GM19372 (cell line): ENCODE data around the gene SMIM45.

ENCODE experiments used
- ATAC-seq: cut with Tn5 transposase; IDR thresholded peaks from one replicate; pipeline ENCODE4 v1.9.1; 2021; ENCODE audit warnings: mild to moderate bottlenecking, low read depth, moderate library complexity; ENCODE audit not compliant: unreplicated experiment

The SMIM45 gene

GRCh38 chr22:41966225-41966606 lies 14.3 kb downstream of the SMIM45 start:
- ATAC-seq, result no peak

- ATAC-seq, result no peak
Measured at GRCh38 chr22:41966607-41967240, 14.8 kb downstream of the SMIM45 start.

DNA sequence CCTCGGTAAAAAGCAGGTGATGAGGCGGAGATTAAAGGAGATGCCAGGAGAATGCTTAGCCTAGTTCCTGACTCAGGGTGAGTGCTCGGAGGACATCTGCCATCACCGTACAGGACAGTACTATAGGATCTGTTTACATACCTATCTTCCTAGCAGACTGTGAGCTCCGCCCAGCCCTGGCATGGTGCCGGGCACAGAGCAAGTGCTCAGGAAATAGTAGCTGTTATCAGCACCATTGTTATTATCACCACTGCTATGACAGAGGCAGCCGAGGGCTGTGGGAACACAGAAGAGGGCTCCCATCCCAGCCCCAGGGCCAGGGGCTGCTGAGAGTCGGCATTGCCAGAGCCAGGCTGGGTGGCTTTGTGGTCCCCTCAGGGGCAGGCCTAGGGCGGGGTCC lies 16.7 kb downstream of the SMIM45 start:
- no peak for ATAC-seq

DNA sequence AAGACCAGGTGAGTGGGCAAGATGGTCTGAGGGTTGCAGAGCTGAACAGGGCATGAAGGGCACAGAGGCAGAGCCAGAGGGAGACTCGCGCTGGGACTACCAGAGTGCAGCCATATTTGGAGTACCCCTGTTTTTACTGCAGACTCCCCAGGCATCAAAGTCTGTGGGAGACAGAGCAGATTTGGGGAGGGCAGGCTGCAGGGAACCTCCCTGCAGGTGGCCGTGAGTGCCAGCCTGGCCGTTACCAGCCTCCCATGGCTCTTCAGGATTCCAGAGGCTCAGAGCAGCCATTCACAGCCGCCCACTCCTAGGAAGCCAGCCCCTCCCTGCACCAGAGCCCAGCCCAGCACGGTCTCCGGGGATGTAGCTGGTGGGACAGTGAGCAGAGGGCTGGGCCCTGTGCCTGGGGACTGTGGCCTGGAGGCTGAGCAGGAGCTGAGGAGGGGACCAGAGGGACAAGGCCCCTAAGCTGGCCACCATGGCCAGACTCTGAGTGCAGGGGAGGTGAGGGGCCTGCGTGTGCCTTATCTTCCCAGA lies 17.2 kb downstream of the SMIM45 start, which contains the start of gene SEPTIN3:
SEPTIN3 (plus strand) TSS at position 334 of the 537 bp plus-strand sequence. CDS start 2,050 bp downstream, outside the sequence.
- ATAC-seq, result no peak

DNA sequence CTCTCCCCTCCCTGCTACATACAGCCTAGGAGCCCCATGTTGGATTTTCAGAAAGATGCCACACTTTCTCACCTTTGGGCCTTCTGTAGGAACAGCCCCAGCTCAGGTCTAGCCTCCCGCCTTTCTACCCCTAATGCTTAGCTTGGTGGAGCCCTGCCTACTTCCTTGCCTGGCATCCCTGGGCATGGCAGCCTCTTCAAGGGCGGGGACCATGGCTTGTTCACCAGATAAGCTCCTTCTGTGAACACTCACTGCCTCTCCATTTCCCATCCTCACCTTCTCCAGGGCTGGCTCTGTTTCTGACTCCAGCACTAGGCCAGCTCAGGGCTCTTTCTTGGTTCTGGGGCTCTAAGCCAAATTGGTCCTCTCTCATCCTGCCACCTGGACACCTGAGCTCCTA lies 18.7 kb downstream of the SMIM45 start:
- ATAC-seq, result no peak

- no peak for ATAC-seq
Measured at GRCh38 chr22:41971431-41971830, 19.5 kb downstream of the SMIM45 start.

DNA sequence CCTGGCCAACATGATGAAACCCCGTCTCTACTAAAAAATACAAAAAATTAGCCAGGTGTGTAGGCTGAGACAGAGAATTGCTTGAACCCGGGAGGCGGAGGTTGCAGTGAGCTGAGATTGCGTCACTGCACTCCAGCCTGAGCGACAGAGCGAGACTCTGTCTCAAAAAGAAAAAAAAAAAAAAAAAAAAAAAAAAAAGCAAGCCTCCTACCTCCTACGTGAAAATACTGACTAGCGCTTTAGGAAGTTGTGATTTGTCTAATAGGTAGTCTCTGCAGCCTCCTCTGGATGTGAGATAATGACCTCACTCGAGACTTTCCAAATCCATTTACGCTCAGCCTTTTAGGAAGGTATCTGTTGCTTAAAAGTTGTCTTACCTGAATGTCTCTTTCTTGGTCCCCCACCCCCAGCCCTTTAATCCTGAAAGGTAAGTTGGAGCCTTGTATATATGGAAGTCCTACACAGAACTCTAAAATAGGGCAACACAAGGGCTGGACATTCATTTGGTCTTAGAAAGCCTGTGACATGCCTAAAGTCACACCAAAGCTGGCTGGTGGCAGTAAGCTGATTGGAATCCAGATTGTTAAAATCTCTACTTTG lies 22.8 kb downstream of the SMIM45 start:
- no peak for ATAC-seq

DNA sequence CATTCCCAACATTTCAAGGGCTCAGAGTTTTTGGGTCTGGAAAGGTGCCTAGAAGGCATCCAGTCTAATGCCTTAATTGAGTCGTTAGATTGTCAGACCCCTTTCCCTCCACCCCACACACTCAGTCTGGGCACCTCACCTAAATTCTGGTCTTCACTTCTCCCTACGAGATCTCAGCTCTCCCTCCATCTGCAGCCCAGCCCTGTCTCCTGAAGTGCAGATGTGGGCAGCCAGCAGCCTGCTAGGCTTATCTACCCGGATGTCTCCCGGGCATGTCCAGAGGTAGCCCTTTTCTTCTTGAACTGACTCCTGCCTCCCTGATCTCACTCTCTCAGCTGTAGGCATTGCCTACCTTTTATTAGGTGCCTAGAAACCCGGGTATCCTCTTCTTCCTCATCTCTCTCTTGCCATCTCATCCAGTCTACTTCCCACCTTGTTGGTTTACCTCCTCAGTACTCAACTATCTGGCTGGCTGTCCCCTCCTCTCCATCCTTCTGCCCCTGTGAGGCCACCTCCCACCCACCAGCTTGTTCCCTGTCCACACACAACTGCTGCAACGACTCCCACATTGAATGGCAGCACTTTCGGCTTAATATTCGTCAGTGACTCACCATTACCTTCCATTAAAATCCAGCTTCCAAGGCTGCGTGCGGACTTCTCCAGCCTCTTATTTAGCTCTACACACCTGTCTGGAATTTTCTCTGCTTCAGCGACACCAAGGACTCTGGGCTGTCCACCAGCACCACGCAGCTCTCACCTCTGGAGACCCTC lies 23.5 kb downstream of the SMIM45 start:
- ATAC-seq, result no peak

DNA sequence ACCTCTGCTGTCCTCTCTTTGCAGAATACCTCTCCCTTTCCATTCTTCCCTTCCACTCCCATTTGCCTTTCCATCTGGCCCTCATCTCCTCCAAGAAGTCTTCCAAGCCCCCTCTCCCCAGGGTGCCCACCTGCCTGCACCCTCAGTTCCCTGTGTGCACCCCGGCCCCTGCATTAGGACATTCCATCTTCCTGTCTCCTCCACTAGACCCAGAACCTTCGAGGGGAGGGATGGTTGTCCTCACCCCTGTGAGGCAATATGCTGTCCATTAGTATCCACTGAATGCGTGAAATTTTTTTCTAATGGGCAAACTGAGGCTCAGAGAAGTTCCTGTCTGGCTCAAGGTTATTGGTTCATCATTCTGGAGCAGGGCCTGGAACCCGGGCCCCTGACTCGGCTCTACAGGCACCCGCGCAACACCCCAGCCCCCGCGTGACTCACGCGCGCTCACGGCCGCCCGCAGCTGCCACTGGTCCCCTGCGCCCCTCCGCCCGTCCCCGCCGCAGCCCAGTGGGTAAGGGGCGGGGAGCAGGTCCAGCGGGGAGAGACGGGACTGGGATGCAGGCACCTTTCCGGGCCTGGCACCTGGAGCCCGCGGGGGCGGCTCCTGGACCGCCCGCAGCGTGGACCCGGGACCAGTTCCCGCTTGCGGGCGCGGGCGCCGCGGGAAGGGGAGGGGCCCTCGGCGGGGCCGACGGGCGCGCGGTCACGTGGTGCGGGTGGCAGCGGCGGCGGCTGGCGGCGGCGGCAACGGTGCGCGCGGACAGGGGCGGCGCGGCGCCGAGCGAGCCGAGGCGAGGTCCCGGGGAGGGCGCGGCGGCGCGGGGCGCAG lies 24.3 kb downstream of the SMIM45 start:
- no peak for ATAC-seq

GRCh38 chr22:41976961-41977566 lies 25.1 kb downstream of the SMIM45 start:
- ATAC-seq, result no peak

GRCh38 chr22:41978732-41979131 lies 26.8 kb downstream of the SMIM45 start:
- ATAC-seq, result no peak

DNA sequence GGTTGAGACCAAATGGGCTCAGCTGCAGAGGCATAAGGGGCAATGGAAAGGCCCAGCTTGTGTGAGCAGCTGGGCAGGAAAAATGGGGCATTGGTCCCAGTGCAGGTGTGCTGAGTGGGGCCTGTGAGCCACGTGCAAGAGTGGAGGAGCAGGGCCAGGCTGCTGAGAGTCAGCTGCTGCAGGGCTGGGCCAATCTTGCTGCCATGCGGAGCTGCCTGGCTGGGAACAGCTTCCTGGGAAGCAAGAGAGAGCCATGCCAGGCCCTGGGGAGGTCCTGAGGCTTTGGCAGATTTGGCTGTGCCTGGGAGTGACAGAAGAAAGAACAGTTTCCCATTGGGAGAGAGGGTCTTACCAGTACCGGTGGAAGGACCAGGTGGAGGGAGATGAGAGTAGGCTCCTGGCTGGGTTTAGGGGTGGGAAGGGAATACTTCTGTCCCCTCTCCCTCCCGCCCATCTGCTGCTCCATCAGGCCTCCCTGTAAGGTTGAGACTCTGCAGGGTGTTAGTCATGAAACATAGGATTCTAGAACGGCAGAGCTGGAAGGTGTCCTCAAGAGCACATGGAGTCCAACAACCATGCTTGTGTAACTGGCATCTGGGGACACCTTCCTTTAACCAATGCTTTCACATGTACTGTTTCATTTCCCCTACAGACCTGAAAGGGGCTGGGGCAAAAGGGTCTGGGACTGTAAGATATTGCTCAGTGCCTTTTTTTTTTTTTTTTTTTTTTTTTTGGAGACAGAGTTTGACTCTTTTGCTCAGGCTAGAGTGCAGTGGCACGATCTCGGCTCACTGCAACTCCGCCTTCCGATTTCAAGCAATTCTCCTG lies 27.7 kb downstream of the SMIM45 start:
- no peak for ATAC-seq

DNA sequence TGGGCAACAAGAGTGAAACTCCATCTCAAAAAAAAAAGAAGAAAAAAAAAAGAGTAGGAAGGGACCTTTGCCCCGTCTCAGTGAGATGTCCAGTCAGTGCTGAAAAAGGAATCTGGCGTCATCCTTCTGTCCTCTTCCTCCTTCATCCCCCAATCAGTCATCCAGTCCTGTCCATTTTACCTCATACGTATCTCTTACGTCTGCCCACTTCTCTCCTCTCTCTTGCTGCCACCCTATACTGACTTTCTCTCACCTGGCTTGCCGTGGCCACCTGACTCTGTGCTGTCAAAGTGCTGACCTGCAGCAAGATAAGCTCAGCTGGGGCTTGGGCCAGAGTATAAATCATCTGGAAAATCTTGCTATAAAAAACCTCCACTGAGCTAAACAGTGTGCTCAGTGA lies 30.9 kb downstream of the SMIM45 start:
- no peak for ATAC-seq

- no peak for ATAC-seq
Measured at GRCh38 chr22:41983513-41984405, 31.8 kb downstream of the SMIM45 start.

- ATAC-seq, result no peak
Measured at GRCh38 chr22:41987276-41987675, 35.3 kb downstream of the SMIM45 start.

- no peak for ATAC-seq
Measured at GRCh38 chr22:41989246-41989645, 37.3 kb downstream of the SMIM45 start.

- ATAC-seq, result no peak
Measured at GRCh38 chr22:41991111-41991510, 39.2 kb downstream of the SMIM45 start.

- ATAC-seq, result no peak
Measured at GRCh38 chr22:41992496-41992895, 40.5 kb downstream of the SMIM45 start.
